CD4-positive, alpha-beta memory T cell (primary cell): ENCODE data around the gene C15orf62. TPM values are rescaled to one million over a fixed set of nuclear protein-coding genes. Genes with fewer than 3 reads are reported as not detected.

ENCODE experiments used
- CTCF ChIA-PET: fragments of 350-600 bp; sonication (Branson Sonifier 250); formaldehyde crosslinking; loops from one replicate; lab custom pipeline; 2021; ENCODE audit warnings: inconsistent platforms; ENCODE audit not compliant: partially characterized antibody; lab: Charles Lee
- POLR2A ChIA-PET: fragments of 350-600 bp; sonication (Branson Sonifier 250); formaldehyde crosslinking; loops from one replicate; lab custom pipeline; 2021; ENCODE audit not compliant: partially characterized antibody; lab: Charles Lee
- DNase-seq, 5 donors: peaks; one replicate each; pipeline versions ENCODE4 v3.0.0 to v3.0.0-alpha.2; 2020 to 2022; ENCODE audit warnings: mixed read lengths in 1 of 5
- H3K27ac ChIP-seq: one replicate; pipeline ENCODE4 v1.7.0; 2013; ENCODE audit warnings: low read depth, low read length
- H3K27me3 ChIP-seq: 2 replicates; pipeline ENCODE4 v1.7.0; 2013; ENCODE audit warnings: mild to moderate bottlenecking, low read length, moderate library complexity; ENCODE audit not compliant: insufficient read depth
- H3K36me3 ChIP-seq: 2 replicates; pipeline ENCODE4 v1.7.0; 2013; ENCODE audit warnings: mild to moderate bottlenecking, low read length, moderate library complexity; ENCODE audit not compliant: insufficient read depth
- H3K4me1 ChIP-seq: 2 replicates; pipeline ENCODE4 v1.7.0; 2013; ENCODE audit warnings: mild to moderate bottlenecking, low read length, moderate library complexity; ENCODE audit not compliant: insufficient read depth
- H3K4me3 ChIP-seq, 2 donors: one replicate each; pipeline ENCODE4 v1.7.0; 2013; ENCODE audit warnings: low read length in 2 of 2, mild to moderate bottlenecking in 1 of 2
- H3K9me3 ChIP-seq, 2 donors: one replicate each; pipeline ENCODE4 v1.7.0; 2013; ENCODE audit warnings: low read length in 2 of 2, control low read depth in 1 of 2; ENCODE audit not compliant: control insufficient read depth in 1 of 2
- H3K27ac Mint-ChIP-seq, 7 donors: one replicate each; pipeline ENCODE4 v1.8.0; 2020 to 2021; ENCODE audit warnings: mixed read lengths in 7 of 7, mild to moderate bottlenecking in 6 of 7, inconsistent platforms in 3 of 7, moderate library complexity in 3 of 7
- H3K27me3 Mint-ChIP-seq, 2 donors: one replicate each; pipeline ENCODE4 v1.8.0; 2020 to 2021; ENCODE audit warnings: mixed read lengths in 2 of 2
- H3K36me3 Mint-ChIP-seq, 2 donors: one replicate each; pipeline ENCODE4 v1.8.0; 2020 to 2021; ENCODE audit warnings: mixed read lengths in 2 of 2, inconsistent platforms in 1 of 2, mild to moderate bottlenecking in 1 of 2
- H3K4me1 Mint-ChIP-seq, 4 donors: one replicate each; pipeline ENCODE4 v1.8.0; 2020 to 2021; ENCODE audit warnings: mixed read lengths in 4 of 4, mild to moderate bottlenecking in 1 of 4
- H3K4me3 Mint-ChIP-seq, 8 donors: one replicate each; pipeline ENCODE4 v1.8.0; 2020 to 2021; ENCODE audit warnings: mixed read lengths in 8 of 8, mild to moderate bottlenecking in 7 of 8, moderate library complexity in 6 of 8, inconsistent platforms in 3 of 8
- H3K9me3 Mint-ChIP-seq, 8 donors: one replicate each; pipeline ENCODE4 v1.8.0; 2020 to 2021; ENCODE audit warnings: mixed read lengths in 8 of 8, mild to moderate bottlenecking in 5 of 8, inconsistent platforms in 3 of 8, moderate library complexity in 1 of 8
- intact Hi-C: fragments of 100-400 bp; cut with micrococcal nuclease; formaldehyde crosslinking; loops from one replicate; pipeline ENCODE4 v1.15.1; 2023
- polyA plus RNA-seq, 2 donors: library from polyadenylated mRNA; unstranded; fragments of 300-500 nt; fragmentation: Illumina TruSeq; gene quantifications; one replicate each; pipeline ENCODE4 v1.2.3, GENCODE V29; 2021
- total RNA-seq, 2 experiments: library from RNA; stranded (reverse); gene quantifications; one replicate each; pipeline ENCODE4 v1.2.3, GENCODE V29; 2021

C15orf62 gene
- total and polyA plus RNA-seq, 4 experiments from 2014 or later, result 0.24 to 3.5 (median 1.9) TPM

DNA sequence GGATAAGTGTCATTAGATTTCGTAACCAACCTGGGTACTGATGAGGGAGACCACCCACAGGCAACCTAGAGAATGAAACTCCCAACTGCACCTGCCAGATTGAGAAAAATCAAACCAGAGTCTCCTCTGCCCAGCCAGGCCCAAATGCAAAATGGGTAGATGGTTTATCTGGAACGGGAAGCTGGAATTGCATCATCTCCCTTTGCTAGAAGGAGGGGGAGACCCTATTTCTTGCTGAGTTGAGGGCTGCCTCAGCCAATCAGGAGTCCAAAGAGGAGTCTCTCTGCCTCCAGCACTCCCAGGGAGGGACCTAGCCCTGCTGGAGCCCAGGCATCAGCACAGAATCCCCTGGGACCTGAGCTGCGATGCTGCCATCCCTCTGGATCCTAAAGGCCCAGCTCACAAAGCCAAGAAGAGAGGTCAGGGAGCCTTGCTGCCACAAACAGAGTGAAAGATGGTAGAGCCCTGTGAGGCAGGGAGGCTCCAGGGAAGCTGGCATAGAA is 22.8 kb upstream of the C15orf62 start:
- Histone ChIP-seq H3K4me3 (no peak overlapping the region), H3K27me3 (no peaks in the 10 kb centered on the region), H3K27ac (no peak overlapping the region), H3K4me1 (peaks cover 28% of the 10 kb centered on the region), H3K9me3 (no peaks in the 10 kb centered on the region), H3K36me3 (peaks cover 20% of the 10 kb centered on the region)
- CTCF ChIA-PET, result interaction anchor here (0.8 to 2.1 kb wide), 3 partner anchors 36 to 112 kb away, joined by 3 to 9 read pairs (median 4); no protein-coding TSS in a partner anchor
- peaks cover 13 to 29% (median 18%) of the 10 kb centered on the region in 4 donors for H3K4me1 Mint-ChIP-seq
- H3K27me3 Mint-ChIP-seq, result no peaks in the 10 kb centered on the region
- H3K9me3 Mint-ChIP-seq, result peaks cover 0 to 2% (median 0%) of the 10 kb centered on the region in 8 donors
- POLR2A ChIA-PET, result no interaction called here
- intact Hi-C loops, result no loop called here
- peaks cover 20 to 56% of the 10 kb centered on the region in 2 donors for H3K36me3 Mint-ChIP-seq
- no peak for DNase-seq
- peak overlapping the region in 5 of 7 donors; percentile 27 to 70 (median 52) for H3K27ac Mint-ChIP-seq
- H3K4me3 Mint-ChIP-seq, result no peak overlapping the region

DNA sequence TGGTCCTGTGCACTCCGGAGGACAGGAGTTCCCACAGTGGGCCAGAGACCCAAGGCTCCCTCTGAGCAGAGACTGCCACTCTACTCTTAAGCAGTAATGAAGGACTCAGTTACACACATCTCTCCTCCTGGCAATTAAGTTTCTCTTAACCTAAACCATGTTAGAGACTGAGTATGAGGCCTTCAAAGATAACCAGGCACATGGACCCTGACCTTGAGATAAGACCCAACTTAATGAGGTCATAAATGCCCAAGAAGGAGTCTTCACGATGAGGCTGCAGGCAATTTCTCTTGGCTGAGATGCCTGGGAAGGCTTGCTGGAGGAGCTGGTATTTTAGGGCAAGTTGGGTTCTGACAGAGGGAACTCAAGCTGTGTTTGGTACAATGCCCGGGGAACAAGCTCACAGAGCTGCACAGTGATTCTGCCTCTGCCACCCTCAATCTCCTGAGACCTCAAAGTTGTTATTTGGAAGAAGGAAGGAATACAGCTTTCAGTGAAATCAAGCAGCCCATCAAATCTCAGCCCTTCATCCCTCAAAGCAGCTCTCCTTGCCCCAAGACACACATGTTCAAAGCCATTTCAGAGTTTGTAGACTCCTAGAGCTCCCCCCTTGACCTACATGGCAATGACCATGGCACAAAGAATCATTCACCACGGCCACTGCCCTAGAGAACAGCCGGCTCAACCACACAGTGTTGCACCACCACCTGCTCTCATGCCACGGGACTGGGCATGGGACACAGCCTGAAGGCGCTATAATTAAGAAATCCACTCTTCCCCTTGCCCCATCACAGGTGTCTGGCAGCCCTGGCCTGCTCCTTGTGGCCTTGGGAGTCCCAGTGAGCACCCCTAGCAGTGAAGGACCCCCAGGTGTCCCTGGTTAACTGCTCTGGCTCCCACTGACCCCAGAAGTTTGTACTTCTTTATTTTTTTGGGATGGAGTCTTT is 21.8 kb upstream of the C15orf62 start:
- no peak overlapping the region for H3K27ac ChIP-seq
- peaks cover 25% of the 10 kb centered on the region for H3K36me3 ChIP-seq
- Mint-ChIP-seq H3K4me1 (peaks cover 18 to 39% (median 26%) of the 10 kb centered on the region in 4 donors), H3K4me3 (no peak overlapping the region), H3K9me3 (peaks cover 0 to 2% (median 0%) of the 10 kb centered on the region in 8 donors), H3K36me3 (peaks cover 26 to 58% of the 10 kb centered on the region in 2 donors), H3K27me3 (no peaks in the 10 kb centered on the region), H3K27ac (peak overlapping the region in 3 of 7 donors; percentile 22 to 77 (median 69))
- H3K4me1 ChIP-seq, result peaks cover 37% of the 10 kb centered on the region
- no peaks in the 10 kb centered on the region for H3K9me3 ChIP-seq
- CTCF ChIA-PET, result interaction anchor here (1.2 to 2.1 kb wide), 3 partner anchors 35 to 158 kb away, joined by 3 to 9 read pairs (median 3); no protein-coding TSS in a partner anchor
- no peak overlapping the region for H3K4me3 ChIP-seq
- DNase-seq, result no peak
- intact Hi-C loops, result no loop called here
- no peaks in the 10 kb centered on the region for H3K27me3 ChIP-seq
- POLR2A ChIA-PET, result no interaction called here

DNA sequence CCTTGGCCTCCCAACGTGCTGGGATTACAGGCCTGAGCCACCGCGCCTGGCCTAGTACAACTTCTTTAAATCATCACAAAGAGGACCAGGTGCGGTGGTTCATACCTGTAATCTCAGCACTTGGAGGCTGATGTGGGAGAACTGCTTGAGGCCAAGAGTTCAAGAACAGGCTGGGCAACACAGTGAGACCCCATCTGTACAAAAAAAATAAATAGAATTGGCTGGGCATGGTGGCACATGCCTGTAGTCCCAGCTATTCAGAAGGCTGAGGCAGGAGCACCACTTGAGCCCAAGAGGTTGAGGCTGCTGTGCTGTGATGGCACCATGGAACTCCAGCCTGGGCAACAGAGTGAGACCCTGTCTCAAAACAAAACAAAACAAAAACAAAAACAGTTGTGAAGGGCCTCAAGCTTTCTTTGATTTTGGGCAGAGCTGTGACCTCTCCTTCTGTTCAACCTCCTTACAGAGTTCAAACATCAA is 20.6 kb upstream of the C15orf62 start:
- peaks cover 26 to 56% of the 10 kb centered on the region in 2 donors for H3K36me3 Mint-ChIP-seq
- no peak overlapping the region for H3K4me3 Mint-ChIP-seq
- H3K27me3 ChIP-seq, result no peaks in the 10 kb centered on the region
- no peaks in the 10 kb centered on the region for H3K9me3 Mint-ChIP-seq
- peaks cover 35% of the 10 kb centered on the region for H3K4me1 ChIP-seq
- intact Hi-C loops, result no loop called here
- ChIA-PET POLR2A (no interaction called here), CTCF (no interaction called here)
- DNase-seq, result no peak
- no peak overlapping the region for H3K4me3 ChIP-seq
- no peak overlapping the region for H3K27ac ChIP-seq
- H3K4me1 Mint-ChIP-seq, result peaks cover 15 to 41% (median 27%) of the 10 kb centered on the region in 4 donors
- H3K27ac Mint-ChIP-seq, result peak overlapping the region in 1 of 7 donors; percentile 57
- peaks cover 25% of the 10 kb centered on the region for H3K36me3 ChIP-seq
- H3K27me3 Mint-ChIP-seq, result no peaks in the 10 kb centered on the region
- no peaks in the 10 kb centered on the region for H3K9me3 ChIP-seq

DNA sequence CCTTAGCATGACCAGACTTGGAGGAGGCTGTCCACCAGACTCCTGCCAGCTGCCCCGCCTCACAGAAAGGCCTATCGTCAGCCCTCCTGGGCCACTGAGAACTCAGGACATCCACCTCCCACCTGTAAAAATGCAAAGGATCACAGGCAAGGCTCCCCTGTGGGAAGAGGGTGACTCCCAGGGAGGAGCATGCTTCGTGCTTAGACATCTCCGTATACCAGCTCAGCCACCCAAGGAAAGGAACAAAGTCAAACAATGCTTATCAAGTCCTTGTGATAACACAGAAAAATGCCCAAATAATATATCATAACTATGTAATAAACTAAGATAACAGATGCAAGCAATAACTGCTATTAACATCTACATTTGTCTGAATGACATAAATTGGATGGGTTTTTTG is 18.9 kb upstream of the C15orf62 start:
- H3K27ac ChIP-seq, result no peak overlapping the region
- H3K4me3 ChIP-seq, result no peak overlapping the region
- H3K27me3 ChIP-seq, result no peaks in the 10 kb centered on the region
- peaks cover 35% of the 10 kb centered on the region for H3K4me1 ChIP-seq
- Mint-ChIP-seq H3K9me3 (no peaks in the 10 kb centered on the region), H3K27ac (no peak overlapping the region), H3K4me3 (no peak overlapping the region), H3K4me1 (peaks cover 12 to 40% (median 28%) of the 10 kb centered on the region in 4 donors), H3K36me3 (peaks cover 26 to 53% of the 10 kb centered on the region in 2 donors), H3K27me3 (no peaks in the 10 kb centered on the region)
- no peak for DNase-seq
- intact Hi-C loops, result loop anchor here (10.0 kb wide), 1 partner anchor 156 kb away; the partner anchor contains the start of gene KNL1
- CTCF ChIA-PET, result interaction anchor here (0.9 kb wide), 1 partner anchor 56 kb away, joined by 5 read pairs; the partner anchor contains the start of gene RAD51
- H3K36me3 ChIP-seq, result peaks cover 21% of the 10 kb centered on the region
- POLR2A ChIA-PET, result interaction anchor here (1.1 to 1.4 kb wide), 2 partner anchors 18 to 56 kb away, joined by 3 to 4 read pairs; partner anchors contain the start of genes C15orf62 and RAD51
- H3K9me3 ChIP-seq, result no peaks in the 10 kb centered on the region

DNA sequence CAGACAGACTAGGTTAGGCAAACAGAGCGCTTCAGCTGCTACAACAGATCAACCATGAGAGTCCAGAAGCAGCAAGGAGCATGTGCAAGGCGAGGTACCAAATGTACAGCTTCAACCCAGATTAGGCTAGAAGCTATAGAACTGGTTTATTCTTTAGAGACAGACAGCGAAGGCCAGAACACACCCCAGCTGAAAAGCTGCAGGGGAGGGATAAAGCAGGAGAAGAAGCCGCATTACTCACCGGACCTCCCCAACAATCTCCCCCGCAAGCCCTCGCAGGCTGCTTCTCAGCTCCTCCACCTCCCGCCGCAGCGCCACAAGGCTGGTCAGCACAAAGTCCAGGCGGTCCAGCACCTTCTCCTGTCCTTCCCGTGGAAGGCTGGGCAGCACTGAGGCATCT is 18.0 kb upstream of the C15orf62 start:
- no peaks in the 10 kb centered on the region for H3K27me3 ChIP-seq
- ChIA-PET CTCF (interaction anchor here (0.6 to 2.2 kb wide), 3 partner anchors 8 to 57 kb away, joined by 3 to 7 read pairs (median 5); partner anchors contain the start of gene RAD51), POLR2A (interaction anchor here (1.1 to 2.1 kb wide), 4 partner anchors 8 to 57 kb away, joined by 3 to 7 read pairs (median 6); partner anchors contain the start of genes C15orf62, GCHFR and RAD51)
- Mint-ChIP-seq H3K27ac (peak overlapping the region in 2 of 7 donors; percentile 77 to 82), H3K27me3 (no peaks in the 10 kb centered on the region), H3K36me3 (peaks cover 26 to 49% of the 10 kb centered on the region in 2 donors), H3K4me1 (peaks cover 13 to 40% (median 29%) of the 10 kb centered on the region in 4 donors), H3K9me3 (no peaks in the 10 kb centered on the region), H3K4me3 (no peak overlapping the region)
- intact Hi-C loops, result loop anchor here (10.0 kb wide), 1 partner anchor 157 kb away; the partner anchor contains the start of gene KNL1
- no peaks in the 10 kb centered on the region for H3K9me3 ChIP-seq
- peaks cover 37% of the 10 kb centered on the region for H3K4me1 ChIP-seq
- H3K4me3 ChIP-seq, result no peak overlapping the region
- no peak for DNase-seq
- peaks cover 20% of the 10 kb centered on the region for H3K36me3 ChIP-seq
- no peak overlapping the region for H3K27ac ChIP-seq

DNA sequence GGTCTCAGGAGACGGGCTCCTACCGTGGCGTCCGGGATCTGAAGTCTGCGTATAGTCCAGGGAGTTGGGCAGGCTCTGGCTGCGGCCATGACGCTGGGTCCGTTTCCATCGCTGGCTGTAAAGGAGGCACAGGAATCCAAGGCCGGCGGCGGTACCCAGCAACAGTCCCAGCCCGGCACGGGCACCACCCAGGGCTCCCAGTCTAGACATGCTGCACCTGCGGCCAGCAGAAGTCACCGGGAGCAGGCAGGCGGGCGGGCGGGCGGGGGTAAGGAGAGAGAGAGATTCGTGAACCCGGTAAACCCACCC is 15.3 kb upstream of the C15orf62 start:
- H3K4me1 ChIP-seq, result peaks cover 31% of the 10 kb centered on the region
- DNase-seq, result peak in 2 of 5 donors; percentile 12 to 61
- H3K27me3 ChIP-seq, result no peaks in the 10 kb centered on the region
- no peaks in the 10 kb centered on the region for H3K9me3 Mint-ChIP-seq
- H3K27me3 Mint-ChIP-seq, result no peaks in the 10 kb centered on the region
- peaks cover 11 to 40% (median 27%) of the 10 kb centered on the region in 4 donors for H3K4me1 Mint-ChIP-seq
- H3K36me3 ChIP-seq, result peaks cover 20% of the 10 kb centered on the region
- peak overlapping the region; percentile 91 to 99 (median 94) for H3K4me3 Mint-ChIP-seq
- intact Hi-C loops, result loop anchor here (2.0 to 10.0 kb wide), 2 partner anchors 140 to 160 kb away; partner anchors contain the start of genes KNL1 and VPS18
- POLR2A ChIA-PET, result interaction anchor here (1.0 to 2.0 kb wide), 4 partner anchors 10 to 61 kb away, joined by 3 to 14 read pairs (median 8); partner anchors contain the start of genes GCHFR and RAD51
- H3K27ac ChIP-seq, result peak overlapping the region; percentile 85
- peak overlapping the region; percentile 43 to 96 for H3K4me3 ChIP-seq
- CTCF ChIA-PET, result no interaction called here
- H3K27ac Mint-ChIP-seq, result peak overlapping the region; percentile 82 to 98 (median 95)
- H3K36me3 Mint-ChIP-seq, result peaks cover 19 to 35% of the 10 kb centered on the region in 2 donors
- no peaks in the 10 kb centered on the region for H3K9me3 ChIP-seq
